ENCODE measurements around the gene ZC3H18.
A peak's percentile ranks its signal among the peaks of the same experiment; 100 is the strongest.

The ZC3H18 gene

GRCh38 chr16:88658714-88659113, 88.5 kb downstream of the ZC3H18 start:
- Histone ChIP-seq H3K27ac (no peak overlapping the region), H3K27me3 (peaks cover 18% of the 10 kb centered on the region), H3K4me1 (ENCODE audit: control insufficient read depth in 1 of 2, insufficient read depth in 1 of 2, low read depth in 1 of 2, low read length in 1 of 2) (peaks cover 8 to 9% of the 10 kb centered on the region in 2 experiments), H3K4me3 (ENCODE audit: low read depth in 1 of 2, low read length in 1 of 2) (no peak overlapping the region), H3K9me3 (no peaks in the 10 kb centered on the region), H3K36me3 (no peaks in the 10 kb centered on the region)
- TF ChIP-seq CTCF (IDR thresholded peaks at IDR 0.05), result no peak

- Histone ChIP-seq H3K4me1 (ENCODE audit: control insufficient read depth in 1 of 2, insufficient read depth in 1 of 2, low read depth in 1 of 2, low read length in 1 of 2) (peaks cover 13% of the 10 kb centered on the region in 2 experiments), H3K27me3 (peaks cover 18% of the 10 kb centered on the region), H3K27ac (no peak overlapping the region), H3K36me3 (no peaks in the 10 kb centered on the region), H3K9me3 (no peaks in the 10 kb centered on the region), H3K4me3 (ENCODE audit: low read depth in 1 of 2, low read length in 1 of 2) (no peak overlapping the region)
- TF ChIP-seq CTCF (IDR thresholded peaks at IDR 0.05), result no peak
Observed at GRCh38 chr16:88659160-88659559, 89.0 kb downstream of the ZC3H18 start.

- no peak overlapping the region for H3K27ac ChIP-seq
- H3K4me3 ChIP-seq (ENCODE audit: low read depth in 1 of 2, low read length in 1 of 2), result no peak overlapping the region
- TF ChIP-seq CTCF (IDR thresholded peaks at IDR 0.05), result no peak
- H3K27me3 ChIP-seq, result peaks cover 18% of the 10 kb centered on the region
- H3K36me3 ChIP-seq, result no peaks in the 10 kb centered on the region
- no peaks in the 10 kb centered on the region for H3K9me3 ChIP-seq
- peaks cover 15 to 16% of the 10 kb centered on the region in 2 experiments for H3K4me1 ChIP-seq (ENCODE audit: control insufficient read depth in 1 of 2, insufficient read depth in 1 of 2, low read depth in 1 of 2, low read length in 1 of 2)
Observed at GRCh38 chr16:88661468-88661867, 91.3 kb downstream of the ZC3H18 start.

- peak overlapping the region; percentile 75 for H3K27ac ChIP-seq
- no peaks in the 10 kb centered on the region for H3K36me3 ChIP-seq
- H3K4me1 ChIP-seq (ENCODE audit: control insufficient read depth in 1 of 2, insufficient read depth in 1 of 2, low read depth in 1 of 2, low read length in 1 of 2), result peaks cover 15 to 16% of the 10 kb centered on the region in 2 experiments
- H3K9me3 ChIP-seq, result no peaks in the 10 kb centered on the region
- H3K4me3 ChIP-seq (ENCODE audit: low read depth in 1 of 2, low read length in 1 of 2), result peak overlapping the region; percentile 89 to 98
- H3K27me3 ChIP-seq, result peaks cover 18% of the 10 kb centered on the region
- TF ChIP-seq CTCF (IDR thresholded peaks at IDR 0.05), result no peak
Observed at GRCh38 chr16:88662222-88662842, 92.1 kb downstream of the ZC3H18 start.

- TF ChIP-seq CTCF (IDR thresholded peaks at IDR 0.05), result peak; percentile 49
- Histone ChIP-seq H3K9me3 (no peaks in the 10 kb centered on the region), H3K27me3 (peaks cover 18% of the 10 kb centered on the region), H3K27ac (peak within 1 kb of the TSS; percentile 75), H3K4me3 (ENCODE audit: low read depth in 1 of 2, low read length in 1 of 2) (peak within 1 kb of the TSS; percentile 89 to 98), H3K36me3 (no peaks in the 10 kb centered on the region), H3K4me1 (ENCODE audit: control insufficient read depth in 1 of 2, insufficient read depth in 1 of 2, low read depth in 1 of 2, low read length in 1 of 2) (peaks cover 15 to 16% of the 10 kb centered on the region in 2 experiments)
Observed at GRCh38 chr16:88662843-88663606, 92.8 kb downstream of the ZC3H18 start, which contains the start of gene MVD. MVD (minus strand) TSS chr16:88663091; CDS start chr16:88663080, 11 bp downstream.
